Keratinocyte (primary cell): ENCODE results near the gene OR2F2. TPM values are rescaled to one million over a fixed set of nuclear protein-coding genes. Genes with fewer than 3 reads are reported as not detected.

Source experiments
- DNase-seq: peaks from one replicate; pipeline ENCODE4 v3.0.0-alpha.2; 2011; ENCODE audit warnings: low read depth, missing footprints, low spot score
- FAIRE-seq: peaks from 2 replicates; lab custom pipeline; 2011; peaks lifted over from hg19 to GRCh38; lab: Jason Lieb, UNC
- H2AFZ ChIP-seq: 2 replicates; pipeline ENCODE4 v1.6.0; 2012; ENCODE audit warnings: low read length, control low read depth, inconsistent platforms; ENCODE audit not compliant: control insufficient read depth
- H3K27ac ChIP-seq: 2 replicates; pipeline ENCODE4 v1.5.1; 2011; ENCODE audit warnings: low read length; ENCODE audit not compliant: control insufficient read depth, insufficient read depth
- H3K27me3 ChIP-seq: 3 replicates; pipeline ENCODE4 v1.6.0; 2011; ENCODE audit warnings: low read length; ENCODE audit not compliant: control insufficient read depth, insufficient read depth; ENCODE audit errors: extremely low read depth
- H3K36me3 ChIP-seq, 2 experiments: 2 replicates in 1 of 2; 3 replicates in 1 of 2; pipeline ENCODE4 v1.5.1; 2011; ENCODE audit warnings: low read length in 2 of 2, mild to moderate bottlenecking in 1 of 2; ENCODE audit not compliant: control insufficient read depth in 2 of 2, insufficient read depth in 2 of 2; ENCODE audit errors: extremely low read depth in 1 of 2
- H3K4me1 ChIP-seq: 3 replicates; pipeline ENCODE4 v1.5.1; 2011; ENCODE audit warnings: low read length; ENCODE audit not compliant: control insufficient read depth, insufficient read depth; ENCODE audit errors: extremely low read depth
- H3K4me2 ChIP-seq: 3 replicates; pipeline ENCODE4 v1.6.0; 2011; ENCODE audit warnings: low read depth, low read length; ENCODE audit not compliant: control insufficient read depth, insufficient read depth; ENCODE audit errors: extremely low read depth
- H3K4me3 ChIP-seq, 3 experiments: fragments of 200-600 bp in 1 of 3; sonication (generic) in 1 of 3; 2 replicates in 2 of 3; 3 replicates in 1 of 3; pipeline ENCODE4 v1.5.1; 2011 to 2016; ENCODE audit warnings: low read length in 3 of 3, mild to moderate bottlenecking in 3 of 3, control low read depth in 2 of 3, inconsistent platforms in 1 of 3, low read depth in 1 of 3, mixed read lengths in 1 of 3, mixed run types in 1 of 3, moderate library complexity in 1 of 3; ENCODE audit not compliant: control insufficient read depth in 2 of 3, insufficient read depth in 2 of 3; ENCODE audit errors: extremely low read depth in 1 of 3
- H3K79me2 ChIP-seq: 2 replicates; pipeline ENCODE4 v1.6.0; 2012; ENCODE audit warnings: low read length; ENCODE audit not compliant: control insufficient read depth, insufficient read depth
- H3K9ac ChIP-seq: 3 replicates; pipeline ENCODE4 v1.6.0; 2011; ENCODE audit warnings: low read length; ENCODE audit not compliant: control insufficient read depth, insufficient read depth; ENCODE audit errors: extremely low read depth
- H3K9me1 ChIP-seq: 3 replicates; pipeline ENCODE4 v1.6.0; 2011; ENCODE audit warnings: low read length; ENCODE audit not compliant: control insufficient read depth, insufficient read depth; ENCODE audit errors: extremely low read depth
- H3K9me3 ChIP-seq: 2 replicates; pipeline ENCODE4 v1.5.1; 2012; ENCODE audit warnings: low read depth, low read length; ENCODE audit not compliant: control insufficient read depth
- H4K20me1 ChIP-seq: 3 replicates; pipeline ENCODE4 v1.6.0; 2011; ENCODE audit warnings: low read length; ENCODE audit not compliant: control insufficient read depth, insufficient read depth; ENCODE audit errors: extremely low read depth
- EZH2 ChIP-seq: IDR thresholded peaks from one replicate; pipeline ENCODE4 v1.6.1; 2012; ENCODE audit warnings: inconsistent platforms, mild to moderate bottlenecking, low read length, moderate library complexity
- dilution Hi-C: fragments of 300-500 bp; cut with MboI; formaldehyde crosslinking; loops from one replicate; pipeline ENCODE4 v1.7.0; 2020; ENCODE audit warnings: low sequenced_read_pairs; ENCODE audit not compliant: extremely low pct_ligation_motif_present
- polyA plus RNA-seq, 5 experiments: library from polyadenylated mRNA; depleted of rRNA in 3 of 5; stranded (reverse) in 3 of 5; stranded (forward) in 1 of 5; unstranded in 1 of 5; fragments of >200 nt; gene quantifications; 1 replicate in 1 of 5; 2 replicates in 3 of 5; 3 replicates in 1 of 5; pipeline versions ENCODE4 v1.2.1 to v1.2.3, GENCODE V29; 2011 to 2012; ENCODE audit warnings: missing spikeins in 2 of 5, low read depth in 1 of 5, low replicate concordance in 1 of 5
- TF ChIP-seq, protein P1 (sequence below), 3 experiments: IDR thresholded peaks in 1 of 3; conservative IDR thresholded peaks in 1 of 3; optimal IDR thresholded peaks in 1 of 3; 2 replicates in 2 of 3; 3 replicates in 1 of 3; pipeline versions ENCODE3 to v1.5.1; 2011; ENCODE audit warnings: low read length in 3 of 3, mild to moderate bottlenecking in 3 of 3, moderate library complexity in 2 of 3, control low read depth in 1 of 3, inconsistent platforms in 1 of 3; ENCODE audit not compliant: insufficient read depth in 2 of 3; ENCODE audit errors: extremely low read depth in 1 of 3

Gene OR2F2
- polyA plus RNA-seq, 1 donor (not counting 4 experiments of a cell fraction or from before 2014, with no cell fraction given), result not detected

DNA sequence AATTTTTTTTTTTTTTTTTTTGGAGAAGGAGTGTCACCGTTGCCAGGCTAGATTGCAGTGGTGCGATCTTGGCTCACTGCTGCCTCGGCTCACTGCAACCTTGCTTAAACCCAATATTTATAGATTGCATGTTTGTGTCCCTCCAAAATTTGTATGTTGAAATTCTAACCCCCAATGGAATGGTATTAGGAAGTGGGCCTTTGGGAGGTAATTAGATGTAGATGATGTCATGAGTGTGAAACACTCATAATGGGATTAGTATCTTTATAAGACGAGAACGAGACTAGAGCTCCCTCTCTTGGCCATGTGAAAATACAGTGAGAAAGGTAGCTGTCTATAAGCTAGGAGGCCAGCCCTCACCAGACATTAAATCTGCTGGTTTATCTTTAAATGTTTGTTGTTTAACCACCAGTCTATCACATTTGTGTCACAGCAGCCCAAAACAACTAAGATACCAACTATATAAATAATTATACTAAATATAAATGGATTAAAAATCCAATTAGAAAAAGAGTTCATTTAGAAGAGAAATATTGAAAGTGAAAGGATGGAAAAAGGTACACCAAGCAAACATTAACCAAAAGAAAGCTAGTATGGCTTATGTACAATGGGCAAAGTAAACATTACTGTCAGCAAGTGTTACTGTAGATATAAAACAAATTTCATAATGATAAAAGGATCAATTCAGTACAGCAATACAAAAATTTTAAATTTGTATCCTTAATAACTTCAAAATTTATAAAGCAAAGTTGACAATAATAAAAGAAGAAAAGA is 42.3 kb upstream of the OR2F2 start:
- Histone ChIP-seq H3K4me2 (no peak overlapping the region), H3K4me1 (no peaks in the 10 kb centered on the region), H3K9ac (no peak overlapping the region), H3K36me3 (no peaks in the 10 kb centered on the region), H3K27ac (no peak overlapping the region), H3K4me3 (no peak overlapping the region), H3K9me3 (no peaks in the 10 kb centered on the region), H4K20me1 (no peaks in the 10 kb centered on the region), H3K27me3 (no peaks in the 10 kb centered on the region), H3K79me2 (peaks cover 37% of the 10 kb centered on the region), H2AFZ (no peak overlapping the region), H3K9me1 (no peaks in the 10 kb centered on the region)
- dilution Hi-C loops, result no loop called here
- DNase-seq (no peak), FAIRE-seq (no peak)
- no peak for TF ChIP-seq EZH2
- TF ChIP-seq, protein P1, sequence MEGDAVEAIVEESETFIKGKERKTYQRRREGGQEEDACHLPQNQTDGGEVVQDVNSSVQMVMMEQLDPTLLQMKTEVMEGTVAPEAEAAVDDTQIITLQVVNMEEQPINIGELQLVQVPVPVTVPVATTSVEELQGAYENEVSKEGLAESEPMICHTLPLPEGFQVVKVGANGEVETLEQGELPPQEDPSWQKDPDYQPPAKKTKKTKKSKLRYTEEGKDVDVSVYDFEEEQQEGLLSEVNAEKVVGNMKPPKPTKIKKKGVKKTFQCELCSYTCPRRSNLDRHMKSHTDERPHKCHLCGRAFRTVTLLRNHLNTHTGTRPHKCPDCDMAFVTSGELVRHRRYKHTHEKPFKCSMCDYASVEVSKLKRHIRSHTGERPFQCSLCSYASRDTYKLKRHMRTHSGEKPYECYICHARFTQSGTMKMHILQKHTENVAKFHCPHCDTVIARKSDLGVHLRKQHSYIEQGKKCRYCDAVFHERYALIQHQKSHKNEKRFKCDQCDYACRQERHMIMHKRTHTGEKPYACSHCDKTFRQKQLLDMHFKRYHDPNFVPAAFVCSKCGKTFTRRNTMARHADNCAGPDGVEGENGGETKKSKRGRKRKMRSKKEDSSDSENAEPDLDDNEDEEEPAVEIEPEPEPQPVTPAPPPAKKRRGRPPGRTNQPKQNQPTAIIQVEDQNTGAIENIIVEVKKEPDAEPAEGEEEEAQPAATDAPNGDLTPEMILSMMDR (optimal IDR thresholded peaks at IDR 0.05 in 1 of 3, IDR thresholded peaks at IDR 0.05 in 1 of 3, conservative IDR thresholded peaks at IDR 0.05 in 1 of 3; ENCODE audit: extremely low read depth in 1 of 3, insufficient read depth in 2 of 3, low read length in 3 of 3), result peak; percentile 11 to 44 (median 22)

DNA sequence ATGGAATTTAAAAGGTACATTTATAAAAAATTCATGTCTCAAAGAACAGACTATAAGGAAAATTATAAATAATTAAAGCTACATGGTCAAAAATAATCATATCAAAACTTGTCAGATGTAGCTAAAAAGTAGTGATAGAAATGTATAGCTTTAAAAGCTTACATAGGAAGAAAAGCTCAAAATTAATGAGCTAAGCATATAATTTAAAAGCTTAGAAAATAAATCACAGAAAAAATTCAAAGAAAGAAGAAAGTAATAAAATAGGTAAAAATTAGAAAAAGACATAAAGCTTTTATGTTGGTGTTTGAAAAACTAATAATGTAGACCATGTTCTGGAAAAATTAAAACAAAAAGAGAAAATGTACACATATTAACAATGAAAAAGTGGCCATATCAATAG is 38.4 kb upstream of the OR2F2 start:
- Histone ChIP-seq H3K36me3 (no peaks in the 10 kb centered on the region), H3K27ac (no peak overlapping the region)
- no peak for DNase-seq

More for the DNA sequence above, 38.4 kb upstream of the OR2F2 start:
- H3K27me3 ChIP-seq, result no peaks in the 10 kb centered on the region
- peaks cover 15% of the 10 kb centered on the region for H3K4me1 ChIP-seq
- H2AFZ ChIP-seq, result no peak overlapping the region
- FAIRE-seq, result no peak
- TF ChIP-seq, protein P1 (optimal IDR thresholded peaks at IDR 0.05 in 1 of 3, IDR thresholded peaks at IDR 0.05 in 1 of 3, conservative IDR thresholded peaks at IDR 0.05 in 1 of 3; ENCODE audit: extremely low read depth in 1 of 3, insufficient read depth in 2 of 3, low read length in 3 of 3), result no peak
- TF ChIP-seq EZH2, result no peak
- no peaks in the 10 kb centered on the region for H3K9me1 ChIP-seq
- no peaks in the 10 kb centered on the region for H4K20me1 ChIP-seq
- no peaks in the 10 kb centered on the region for H3K9me3 ChIP-seq
- H3K4me2 ChIP-seq, result no peak overlapping the region
- peaks cover 57% of the 10 kb centered on the region for H3K79me2 ChIP-seq
- H3K9ac ChIP-seq, result no peak overlapping the region
- no peak overlapping the region for H3K4me3 ChIP-seq
- dilution Hi-C loops, result no loop called here
